Cardiac fibroblast (primary cell): Measurements from ENCODE around the gene CCNA1.

Experiments used
- DNase-seq, 2 donors: peaks; one replicate each; pipeline versions ENCODE4 v3.0.0 to v3.0.0-alpha.2; 2010; ENCODE audit warnings: low read depth in 2 of 2
- H3K4me3 ChIP-seq, 2 donors: replicated peaks in 1 of 2; 1 replicate in 1 of 2; 2 replicates in 1 of 2; pipeline ENCODE4 v1.5.1; 2011; ENCODE audit warnings: low read depth in 2 of 2, low read length in 2 of 2, mild to moderate bottlenecking in 2 of 2, moderate library complexity in 1 of 2
- CTCF ChIP-seq: IDR thresholded peaks from one replicate; pipeline ENCODE4 v1.5.1; 2011; ENCODE audit warnings: low read depth, mild to moderate bottlenecking, low read length, inconsistent platforms

Gene CCNA1

GRCh38 chr13:36431204-36432105, 840 bp upstream of the CCNA1 start:
- no peak for DNase-seq
- H3K4me3 ChIP-seq: peak overlapping the region; percentile 52 to 63
- TF ChIP-seq CTCF: no peak

GRCh38 chr13:36436811-36437210, 4.5 kb downstream of the CCNA1 start:
- DNase-seq: peak in 1 of 2 donors; percentile 69
- no peak for TF ChIP-seq CTCF
- H3K4me3 ChIP-seq: no peak overlapping the region

- TF ChIP-seq CTCF: no peak
- H3K4me3 ChIP-seq: no peak overlapping the region
- DNase-seq: no peak
Observed at GRCh38 chr13:36438594-36439483, 6.5 kb downstream of the CCNA1 start.

- H3K4me3 ChIP-seq: no peak overlapping the region
- no peak for TF ChIP-seq CTCF
- no peak for DNase-seq
Observed at GRCh38 chr13:36445278-36445677, 13.0 kb downstream of the CCNA1 start.

GRCh38 chr13:36445891-36446351, 13.6 kb downstream of the CCNA1 start:
- no peak for TF ChIP-seq CTCF
- DNase-seq: peak in 1 of 2 donors; percentile 90
- no peak overlapping the region for H3K4me3 ChIP-seq

GRCh38 chr13:36447501-36447900, 15.2 kb downstream of the CCNA1 start:
- no peak for TF ChIP-seq CTCF
- DNase-seq: peak; percentile 31 to 32
- H3K4me3 ChIP-seq: no peak overlapping the region
